H4 (cell line): Measurements from ENCODE around the gene DNAH8. TPM values are rescaled to one million over a fixed set of nuclear protein-coding genes. Genes with fewer than 3 reads are reported as not detected.
"Not testable (repeated sequence)": the region's sequence is repeated elsewhere in the genome, so short reads cannot be mapped to it uniquely, and the experiment has no call there.

ENCODE experiments used
- DNase-seq: peaks from one replicate; pipeline ENCODE4 v3.0.0-alpha.2; 2015; ENCODE audit warnings: low spot score
- total RNA-seq: library from RNA; depleted of rRNA; stranded (reverse); fragments of >200 nt; shearing (Covaris generic); gene quantifications from 2 replicates; pipeline ENCODE4 v1.2.3, GENCODE V29; 2014

The DNAH8 gene
- total RNA-seq, 1 experiment from 2014 or later, result not detected

DNA sequence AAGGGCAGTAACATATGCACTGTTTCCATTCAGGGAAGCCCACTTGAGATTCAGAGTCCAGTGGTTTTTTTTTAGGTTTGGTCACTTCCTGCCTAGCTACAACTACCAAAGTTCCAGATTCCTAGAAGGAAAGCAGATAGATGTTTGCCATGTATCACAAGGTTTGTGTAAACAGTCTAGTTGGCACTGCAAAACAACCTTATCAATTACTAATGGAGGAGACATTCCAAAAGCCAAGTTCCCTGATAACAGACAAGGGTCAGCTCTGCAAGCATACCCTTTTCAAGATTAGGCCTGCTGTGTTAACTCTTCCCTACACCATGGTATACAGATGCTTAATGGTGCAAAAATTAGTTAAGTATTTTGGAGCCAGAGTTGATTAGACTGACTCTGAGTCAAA lies 192.2 kb downstream of the DNAH8 start:
- no peak for DNase-seq

DNA sequence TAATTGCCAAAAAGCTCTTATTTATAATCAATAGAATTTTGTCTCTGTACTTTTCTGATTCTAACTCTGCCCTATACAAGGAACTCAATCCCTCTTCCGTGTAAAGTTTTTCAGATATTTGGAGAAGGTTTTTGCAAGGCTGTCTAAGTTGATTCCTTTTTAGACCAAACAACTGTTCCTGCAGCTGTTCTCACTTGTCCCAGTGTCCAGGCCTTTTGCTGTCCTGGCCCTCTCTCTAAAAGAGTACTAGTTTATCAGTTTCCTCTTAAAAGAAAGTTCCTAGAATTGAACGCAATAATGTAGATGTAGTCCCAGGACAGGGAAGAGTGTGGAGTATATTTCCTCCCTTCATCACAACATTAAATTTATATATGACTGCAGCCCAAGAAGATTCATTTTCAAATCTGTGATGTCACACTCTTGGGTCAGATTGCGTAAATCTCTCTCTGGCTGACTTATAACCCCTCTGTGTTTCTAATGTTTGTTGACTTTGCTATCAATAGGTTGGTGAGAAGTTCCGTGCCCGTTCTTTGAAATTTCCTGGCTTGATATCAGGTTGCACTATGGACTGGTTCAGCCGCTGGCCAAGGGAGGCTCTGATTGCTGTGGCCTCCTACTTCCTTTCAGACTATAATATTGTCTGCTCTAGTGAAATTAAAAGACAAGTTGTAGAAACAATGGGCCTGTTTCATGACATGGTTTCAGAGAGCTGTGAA lies 194.1 kb downstream of the DNAH8 start:
- DNase-seq, result peak; percentile 11

DNA sequence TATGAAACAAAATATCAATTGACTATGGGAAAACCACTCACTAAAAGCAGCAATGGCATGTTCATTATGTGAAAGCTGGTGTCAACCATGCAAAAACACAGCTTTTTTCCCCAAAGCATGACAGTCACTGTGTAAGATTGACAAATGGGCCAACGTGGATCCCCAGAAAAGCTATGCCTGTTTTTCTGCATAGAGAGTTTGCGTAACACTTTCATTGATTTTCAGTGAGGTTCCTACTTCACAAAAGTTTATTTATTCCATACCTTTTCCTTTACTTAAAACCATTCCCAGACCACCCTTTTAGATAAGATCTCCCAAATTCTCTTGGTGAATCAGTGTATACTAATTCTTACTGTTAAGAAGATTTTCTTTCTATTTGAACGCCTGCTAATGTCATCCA lies 195.1 kb downstream of the DNAH8 start:
- DNase-seq, result no peak

DNA sequence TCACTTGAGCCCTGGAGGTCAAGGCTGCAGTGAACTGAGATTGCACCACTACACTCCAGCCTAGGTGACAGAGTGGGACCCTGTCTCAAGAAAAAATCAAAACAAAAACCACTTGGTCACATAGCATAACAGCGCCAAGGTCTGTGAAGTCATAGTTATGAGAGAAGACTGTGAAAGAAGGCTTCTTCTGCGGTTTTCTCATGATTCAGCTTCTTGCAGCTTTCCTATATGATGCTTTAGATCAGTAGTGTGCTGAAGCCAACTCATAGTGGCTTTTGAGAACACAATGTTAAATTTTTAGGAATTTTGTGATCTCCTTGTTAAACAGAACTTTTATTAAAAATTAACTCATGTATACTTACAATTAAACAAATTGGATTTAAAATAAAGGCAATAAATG lies 197.3 kb downstream of the DNAH8 start:
- DNase-seq, result no peak

DNA sequence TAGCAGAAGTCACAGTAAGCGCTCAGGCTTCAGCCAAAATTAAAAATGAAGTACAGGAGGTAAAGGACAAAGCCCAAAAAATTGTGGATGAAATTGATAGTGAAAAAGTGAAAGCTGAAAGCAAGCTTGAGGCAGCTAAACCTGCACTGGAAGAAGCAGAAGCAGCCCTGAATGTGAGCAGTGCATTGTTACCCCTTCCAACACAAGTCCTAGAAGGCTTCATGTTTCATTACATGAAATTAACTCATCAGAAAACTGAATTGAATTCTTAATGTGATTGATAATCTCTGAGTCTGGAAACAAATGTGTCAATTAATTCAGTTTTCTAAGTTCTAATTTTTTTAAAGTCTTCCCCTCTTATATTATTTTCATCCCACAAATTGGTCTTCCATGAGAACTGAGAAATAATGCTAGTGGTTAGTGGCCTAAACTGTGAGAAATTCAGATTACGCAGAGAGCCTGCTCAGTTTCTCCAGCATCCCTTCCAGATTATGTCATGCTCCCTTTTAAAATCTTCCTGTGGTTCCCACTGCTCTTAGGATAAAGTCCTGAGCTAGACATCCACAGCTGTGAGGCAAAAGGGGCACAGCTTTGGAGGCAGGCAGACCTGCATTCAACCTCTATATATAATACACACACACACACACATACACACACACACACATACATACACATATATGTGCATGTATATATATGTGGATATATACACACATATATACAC lies 200.3 kb downstream of the DNAH8 start:
- no peak for DNase-seq

DNA sequence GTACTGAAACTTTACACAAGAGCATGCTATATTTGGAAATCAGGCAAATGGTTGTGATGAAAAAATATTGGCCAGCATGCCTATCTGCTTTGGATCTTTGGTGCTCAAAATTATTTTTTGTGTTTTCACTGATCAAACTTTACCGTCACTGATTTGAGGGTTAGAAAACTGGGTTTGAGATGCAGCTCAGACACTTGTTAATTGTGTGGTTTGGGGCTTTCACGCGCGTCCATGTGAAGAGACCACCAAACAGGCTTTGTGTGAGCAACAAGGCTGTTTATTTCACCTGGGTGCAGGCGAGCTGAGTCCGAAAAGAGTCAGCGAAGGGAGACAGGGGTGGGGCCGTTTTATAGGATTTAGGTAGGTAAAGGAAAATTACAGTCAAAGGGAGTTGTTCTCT lies 206.4 kb downstream of the DNAH8 start:
- not testable (repeated sequence) for DNase-seq

DNA sequence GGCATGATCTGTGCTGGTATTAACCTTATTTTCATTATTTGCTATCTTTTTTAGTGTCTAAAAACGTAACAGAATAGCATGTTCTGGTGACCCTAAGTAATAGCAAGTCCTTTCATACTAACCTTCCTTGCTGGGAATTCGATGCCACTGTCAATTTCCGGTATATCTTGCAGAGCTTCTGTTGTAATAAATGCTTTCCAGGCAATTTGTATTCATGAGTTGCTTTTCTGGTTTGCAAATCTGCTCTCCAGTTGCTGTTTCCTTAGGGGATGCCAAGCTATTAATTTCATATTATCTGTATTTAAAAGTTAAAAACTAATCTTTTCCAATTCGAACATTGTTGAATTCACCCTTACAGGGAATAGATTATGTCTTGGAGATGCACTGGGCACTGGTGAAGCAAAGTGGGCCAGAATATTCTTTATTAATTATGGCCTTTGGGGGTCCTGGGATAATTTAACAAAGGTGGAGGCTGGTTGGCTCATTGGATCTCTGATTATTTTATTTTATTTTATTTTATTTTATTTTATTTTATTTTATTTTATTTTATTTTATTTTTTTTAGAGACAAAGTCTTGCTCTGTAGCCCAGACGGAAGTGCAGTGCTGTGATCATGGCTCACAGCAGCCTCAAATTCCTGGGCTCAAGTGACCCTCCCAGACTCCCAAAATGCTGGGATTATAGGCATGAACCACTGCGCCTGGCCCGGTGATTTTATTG lies 209.8 kb downstream of the DNAH8 start:
- DNase-seq, result no peak

DNA sequence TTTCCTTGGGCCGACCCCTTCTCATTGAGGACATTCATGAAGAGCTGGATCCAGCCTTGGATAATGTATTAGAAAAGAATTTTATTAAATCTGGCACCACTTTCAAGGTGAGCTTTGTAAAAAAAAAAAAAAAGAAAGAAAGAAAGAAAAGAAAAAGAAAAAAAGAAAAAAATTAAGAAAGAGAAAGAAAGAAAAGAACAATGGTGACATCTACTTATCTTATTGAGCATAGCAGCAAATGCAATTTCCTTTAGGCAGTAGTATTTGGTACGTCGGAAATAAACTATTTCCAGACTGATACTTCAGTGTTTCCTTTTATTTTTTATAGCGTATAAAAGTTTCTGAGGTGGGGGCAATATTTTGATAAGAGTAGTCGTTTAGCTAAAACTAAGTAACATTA lies 214.4 kb downstream of the DNAH8 start:
- no peak for DNase-seq

DNA sequence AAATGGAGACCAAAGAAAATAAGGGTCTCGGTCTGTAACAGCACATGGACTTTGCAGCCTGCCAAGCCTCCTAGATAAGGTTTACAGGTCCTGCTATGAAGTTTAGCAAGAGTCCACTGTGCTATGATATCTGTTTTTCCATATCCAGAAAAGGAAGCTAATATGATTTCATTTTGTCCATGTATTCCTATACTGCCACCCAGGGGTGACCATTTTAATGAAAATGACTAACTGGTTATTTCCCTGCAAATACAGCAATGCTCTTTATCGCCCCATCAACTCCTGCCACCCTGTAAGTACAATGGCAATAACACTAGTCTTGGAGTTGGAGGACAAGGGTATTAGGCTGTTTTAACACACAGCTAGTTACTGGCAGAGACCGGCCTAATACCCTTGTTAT lies 218.3 kb downstream of the DNAH8 start:
- DNase-seq, result peak; percentile 28

DNA sequence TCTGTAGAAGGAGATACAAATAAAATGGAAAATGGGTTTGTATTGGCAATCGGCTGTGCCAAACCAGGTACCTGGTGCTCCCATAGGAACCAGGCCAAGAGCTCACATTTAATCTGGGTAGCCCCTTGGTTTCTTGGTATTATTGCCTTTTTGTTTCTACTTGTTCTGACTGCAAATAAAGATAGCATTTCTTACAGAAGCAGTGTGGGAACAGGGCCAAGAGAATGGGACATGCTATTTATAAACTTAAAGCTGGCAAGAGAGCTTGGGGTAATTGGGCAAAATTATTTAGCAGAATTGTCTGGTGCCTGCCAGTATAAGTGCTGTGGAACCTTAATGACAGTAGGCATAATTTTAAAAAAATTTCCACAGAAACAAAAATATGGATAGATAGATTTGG lies 219.9 kb downstream of the DNAH8 start:
- DNase-seq, result no peak

DNA sequence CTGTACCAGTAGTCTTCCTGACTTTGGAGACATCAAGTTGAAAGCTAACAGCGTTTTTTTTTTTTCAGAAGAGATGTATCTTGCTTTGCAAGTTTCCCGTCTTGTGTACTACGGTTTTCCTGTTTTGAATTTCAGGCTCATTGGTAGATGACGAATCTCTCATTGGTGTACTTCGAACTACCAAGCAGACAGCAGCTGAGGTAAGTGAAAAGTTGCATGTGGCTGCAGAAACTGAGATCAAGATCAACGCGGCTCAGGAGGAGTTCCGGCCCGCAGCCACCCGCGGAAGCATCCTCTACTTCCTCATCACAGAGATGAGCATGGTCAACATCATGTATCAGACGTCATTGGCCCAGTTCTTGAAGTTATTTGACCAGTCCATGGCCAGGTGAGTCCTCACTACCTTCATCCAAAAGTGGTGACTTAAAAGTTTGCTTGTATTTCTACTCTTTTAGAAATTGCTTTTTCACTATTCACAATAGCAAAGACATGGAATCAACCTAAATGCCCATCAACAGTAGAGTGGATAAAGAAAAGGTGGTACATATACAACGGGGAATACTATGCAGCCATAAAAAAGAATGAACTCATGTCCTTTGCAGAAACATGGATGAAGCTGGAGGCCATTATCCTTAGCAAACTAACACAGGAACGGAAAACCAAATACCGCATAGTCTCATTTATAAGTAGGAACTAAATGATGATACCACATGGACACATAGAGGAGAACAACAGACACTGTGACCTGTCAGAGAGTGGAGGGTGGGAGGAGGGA lies 222.9 kb downstream of the DNAH8 start:
- no peak for DNase-seq

DNA sequence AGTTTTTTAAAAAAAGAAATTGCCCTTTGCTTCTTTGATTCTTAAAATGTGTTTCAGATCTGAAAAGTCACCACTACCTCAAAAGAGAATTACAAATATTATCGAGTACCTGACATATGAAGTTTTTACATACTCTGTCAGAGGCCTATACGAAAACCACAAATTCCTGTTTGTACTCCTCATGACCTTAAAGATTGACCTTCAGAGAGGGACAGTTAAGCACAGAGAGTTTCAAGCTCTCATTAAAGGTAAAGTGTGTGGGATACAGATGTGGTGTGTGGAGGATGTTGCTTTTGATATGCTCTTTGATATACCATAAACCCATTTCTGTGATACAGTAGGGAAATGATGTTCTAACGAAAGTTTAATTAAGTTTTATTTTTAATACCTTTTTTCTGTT lies 223.6 kb downstream of the DNAH8 start:
- DNase-seq, result no peak

DNA sequence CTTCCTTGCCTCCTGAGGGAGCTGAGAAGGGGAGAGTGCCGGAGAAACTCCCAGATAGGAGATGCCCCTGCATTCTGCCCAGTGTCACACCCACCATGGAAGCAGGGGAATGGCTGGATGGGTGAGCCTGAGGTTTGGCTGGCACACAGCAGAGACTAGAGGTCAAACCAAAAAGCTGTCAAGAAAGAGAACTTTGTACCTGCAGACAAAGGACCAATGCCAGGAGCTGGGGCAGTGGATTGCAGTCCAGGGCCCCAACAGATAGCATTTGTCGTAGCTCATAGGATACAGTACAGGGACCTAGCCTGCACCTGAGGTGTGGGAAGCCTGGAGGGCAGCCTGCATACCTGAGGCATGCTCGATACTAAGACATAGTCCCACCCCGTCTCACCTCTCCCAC lies 227.3 kb downstream of the DNAH8 start:
- DNase-seq, result no peak

DNA sequence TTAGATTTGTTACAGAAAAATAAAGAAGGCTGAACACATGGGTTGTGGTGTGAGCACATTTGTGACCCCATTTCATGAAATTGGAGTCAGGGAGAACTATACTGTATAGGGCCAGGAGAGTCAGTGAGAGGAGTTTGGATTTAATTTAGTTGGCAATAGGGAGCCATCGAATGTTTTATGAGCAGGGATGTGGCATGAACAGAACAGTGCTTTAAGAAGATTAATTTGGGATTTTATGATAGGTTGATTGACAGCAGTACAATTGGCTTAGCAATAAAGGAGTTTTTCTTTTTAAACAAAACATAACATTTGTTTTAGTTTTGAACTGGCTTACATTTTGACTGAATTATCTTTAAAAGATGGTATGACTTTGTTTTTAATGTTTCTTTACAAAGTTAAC lies 227.9 kb downstream of the DNAH8 start:
- no peak for DNase-seq

DNA sequence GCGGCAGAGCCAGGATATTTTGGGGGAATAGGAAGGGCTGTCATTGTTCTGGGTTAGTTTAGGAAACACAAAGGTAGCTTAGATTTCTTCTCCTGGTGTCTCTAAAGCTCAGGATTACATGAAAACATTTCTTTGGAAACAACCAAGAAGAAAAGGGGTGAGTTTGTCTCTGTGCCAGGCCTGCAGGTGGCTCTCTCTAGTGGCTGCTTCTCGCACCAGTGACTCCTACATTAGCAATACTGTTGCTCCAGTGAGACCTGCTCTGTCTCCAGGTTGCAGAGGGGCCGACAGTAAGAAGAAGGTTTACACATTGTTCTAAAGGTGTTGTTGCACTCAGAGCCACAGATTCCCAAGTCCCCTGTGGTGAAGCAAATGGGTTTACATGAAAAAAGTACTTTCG lies 228.9 kb downstream of the DNAH8 start:
- no peak for DNase-seq

DNA sequence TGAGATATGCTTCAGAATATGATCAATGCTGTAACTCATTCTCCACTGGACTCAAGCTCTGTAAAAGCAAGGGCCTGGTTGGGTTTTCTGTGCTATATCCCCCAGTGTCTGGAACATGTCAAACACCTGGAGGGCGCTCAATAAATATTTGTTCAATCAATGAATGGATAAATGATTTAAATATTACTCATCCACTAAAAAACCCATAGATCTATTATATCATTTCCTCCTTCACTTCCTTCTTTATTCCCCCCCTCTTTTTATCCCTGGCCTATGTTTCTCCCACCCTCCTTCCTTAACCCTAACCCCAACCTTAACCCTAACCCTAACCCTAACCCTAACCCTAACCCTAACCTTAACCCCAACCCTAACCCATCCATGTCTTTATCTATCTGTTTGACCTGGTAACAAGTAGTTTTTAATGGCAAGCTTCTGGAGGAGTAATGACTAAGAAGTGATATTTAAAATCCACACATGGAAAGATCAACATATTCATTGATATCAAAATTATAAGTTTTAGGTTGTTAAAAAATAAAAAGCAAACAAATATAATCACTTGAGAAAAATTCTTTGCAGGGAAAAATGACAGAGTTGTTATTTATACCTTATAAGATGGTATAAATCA lies 229.7 kb downstream of the DNAH8 start:
- DNase-seq, result no peak

DNA sequence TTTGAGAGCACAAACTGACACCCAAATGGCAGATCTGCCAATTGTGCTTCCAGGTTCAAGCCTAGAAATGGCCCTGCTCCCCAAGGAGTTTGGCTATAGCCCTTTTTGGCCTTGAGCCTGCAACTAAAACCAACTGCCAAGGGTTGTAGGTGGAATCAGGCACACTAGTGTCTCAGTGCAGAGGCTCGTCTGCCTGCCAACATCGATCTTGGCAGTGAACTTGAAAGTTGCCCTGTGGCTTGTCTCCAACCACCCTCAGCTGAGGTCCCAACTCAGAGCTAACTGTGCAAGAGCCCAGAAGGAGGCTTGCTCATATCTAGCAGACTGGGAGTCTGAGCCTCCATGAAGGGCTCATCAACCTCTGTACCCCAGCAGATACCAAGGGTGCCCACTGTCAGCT lies 240.8 kb downstream of the DNAH8 start:
- no peak for DNase-seq

DNA sequence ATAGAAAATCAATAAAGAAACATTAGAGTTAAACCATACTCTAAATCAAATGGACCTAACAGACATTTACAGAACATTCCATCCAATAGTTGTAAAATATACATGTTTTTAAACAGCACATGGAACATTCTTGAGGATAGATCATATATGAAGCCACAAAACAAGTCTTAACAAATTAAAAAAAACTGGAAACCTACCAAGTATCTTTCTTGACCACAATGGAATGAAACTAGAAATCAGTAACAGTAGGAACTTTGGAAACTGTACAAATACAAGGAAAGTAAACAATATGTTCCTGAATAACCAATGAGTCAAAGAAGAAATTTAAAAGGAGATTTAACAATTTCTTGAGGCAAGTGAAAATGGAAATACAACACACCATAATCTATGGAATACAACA lies 242.3 kb downstream of the DNAH8 start:
- DNase-seq, result no peak

DNA sequence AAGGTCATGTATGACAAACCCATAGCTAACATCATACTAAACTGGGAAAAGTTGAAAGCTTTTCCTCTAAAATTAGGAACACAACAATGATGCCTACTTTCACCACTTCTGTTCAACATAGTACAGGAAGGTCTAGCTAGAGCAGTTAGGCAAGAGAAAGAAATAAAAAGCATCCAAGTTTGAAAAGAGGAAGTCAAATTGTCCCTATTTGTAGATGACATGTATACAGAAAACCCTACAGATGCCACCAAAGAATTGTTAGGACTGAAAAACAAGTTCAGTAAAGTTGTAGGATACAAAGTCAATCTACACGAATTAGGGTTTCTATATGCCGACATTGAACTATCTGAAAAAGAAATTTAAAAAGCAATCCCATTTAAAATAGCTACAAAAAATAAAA lies 244.0 kb downstream of the DNAH8 start:
- DNase-seq, result no peak

DNA sequence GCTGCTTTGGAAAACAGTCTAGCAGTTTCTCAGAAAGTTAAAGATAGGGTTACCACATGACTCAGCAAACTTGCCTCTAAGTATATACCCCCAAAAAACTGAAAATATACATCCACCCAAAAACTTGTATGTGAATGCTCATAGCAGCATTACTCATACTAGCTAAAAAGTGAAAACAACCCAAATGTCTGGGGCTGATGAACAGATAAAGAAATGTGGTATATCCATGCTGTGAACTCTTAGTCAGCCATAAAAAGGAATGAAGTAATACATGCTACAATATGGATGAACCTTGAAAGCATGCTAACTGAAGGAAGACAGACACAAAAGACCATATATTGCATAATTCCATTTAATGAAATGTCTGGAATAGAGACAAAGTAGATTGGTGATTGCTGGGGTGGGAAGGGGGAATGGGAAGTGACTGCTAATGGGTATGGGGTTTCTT lies 253.6 kb downstream of the DNAH8 start:
- no peak for DNase-seq

DNA sequence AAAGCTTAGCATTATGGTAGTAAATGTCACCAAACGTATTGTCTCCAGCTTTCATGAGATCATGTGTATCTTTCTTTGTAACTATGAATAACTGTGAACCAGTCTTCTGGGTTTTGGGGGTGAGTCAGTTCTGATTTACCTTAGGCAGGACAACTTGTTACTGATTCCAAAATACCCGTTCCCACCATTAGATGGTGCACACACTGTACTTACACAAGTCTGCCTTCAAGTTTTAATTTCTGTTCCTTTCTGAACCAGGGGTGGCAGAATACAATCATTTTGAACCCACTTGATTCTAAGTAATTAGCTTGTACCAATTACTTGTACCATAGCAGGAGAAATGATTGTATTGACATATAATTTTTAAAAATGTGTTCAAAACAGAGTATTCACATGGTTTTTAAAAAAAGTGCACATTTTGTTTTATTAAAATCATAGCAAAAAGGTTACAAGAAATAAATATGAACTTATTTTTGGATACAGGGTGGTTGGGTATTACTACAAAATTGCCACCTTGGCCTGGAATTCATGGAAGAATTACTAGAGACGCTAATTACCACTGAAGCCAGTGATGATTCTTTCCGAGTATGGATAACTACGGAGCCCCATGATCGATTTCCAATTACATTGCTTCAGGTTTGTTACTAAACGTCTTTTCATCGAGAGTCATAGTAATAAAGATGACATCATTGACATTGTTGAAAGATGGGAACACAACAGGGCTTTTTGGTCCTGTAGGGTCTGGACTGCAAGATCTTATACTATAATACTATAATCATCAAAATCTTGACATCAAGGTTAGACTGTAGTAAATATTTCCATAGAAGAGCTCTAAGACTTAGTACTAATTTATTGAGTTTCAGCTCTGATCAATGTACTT lies 258.3 kb downstream of the DNAH8 start:
- peak; percentile 75 for DNase-seq
